ENCODE results near the gene SLC25A29. TPM values are rescaled to one million over a fixed set of nuclear protein-coding genes. Genes with fewer than 3 reads are reported as not detected.
A peak's percentile ranks its signal among the peaks of the same experiment; 100 is the strongest.
"Not testable (repeated sequence)": the region's sequence is repeated elsewhere in the genome, so short reads cannot be mapped to it uniquely, and the experiment has no call there.

Gene SLC25A29
- total and polyA plus RNA-seq, 2 of the 4 experiments (the other 2 are of a cell fraction) = 6.5 to 37.7 TPM

DNA sequence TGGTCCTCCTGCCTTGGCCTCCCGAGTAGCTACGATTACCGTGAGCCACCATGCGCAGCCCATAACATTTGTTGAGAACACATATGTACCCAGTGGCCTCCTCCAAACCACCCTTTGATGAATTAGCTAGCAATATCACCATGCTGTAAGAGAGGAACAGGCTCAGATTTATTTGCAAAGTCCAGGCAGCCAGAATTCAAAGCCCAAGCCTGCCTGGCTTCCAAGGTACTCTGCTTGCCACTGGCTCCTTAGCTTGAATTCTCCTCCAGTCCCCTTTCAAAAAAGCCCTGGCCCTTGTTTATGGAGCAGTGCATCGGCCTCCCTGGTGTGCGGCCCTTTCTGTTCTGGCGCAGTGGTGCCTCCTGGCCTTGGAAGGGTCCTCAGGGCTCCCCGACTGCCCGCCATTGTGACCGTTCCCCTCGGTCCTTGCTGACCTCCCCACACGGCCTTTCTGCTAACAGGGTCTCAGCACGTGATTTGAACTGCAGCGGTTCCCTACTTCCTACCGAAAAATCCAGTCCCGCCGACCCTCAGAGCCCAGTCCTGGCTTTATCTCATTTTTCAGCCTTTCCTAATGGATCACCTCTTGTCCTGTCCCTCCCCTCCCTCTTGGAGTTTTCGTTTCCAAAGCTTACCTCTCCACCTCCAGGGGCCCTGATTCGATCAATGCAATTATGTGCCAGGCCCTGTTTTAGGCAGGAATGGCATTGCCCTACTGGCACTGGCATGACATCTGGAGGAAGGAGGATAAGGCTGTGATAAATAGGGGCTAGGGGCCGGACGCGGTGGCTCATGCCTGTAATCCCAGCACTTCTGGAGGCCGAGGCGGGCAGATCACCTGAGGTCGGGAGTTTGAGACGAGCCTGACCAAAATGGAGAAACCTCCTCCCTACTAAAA, 22.0 kb downstream of the SLC25A29 start:
- Histone ChIP-seq H4K8ac (ENCODE audit: low read depth in 2 of 2, low read length in 2 of 2) (peak overlapping the region; percentile 81 to 93; a peak in 2 of 4 replicates), H3K4ac (ENCODE audit: low read depth, low read length) (no peak overlapping the region), H3K18ac (ENCODE audit: low read depth, low read length) (no peak overlapping the region), H3K4me3 (ENCODE audit: insufficient read depth, low read depth, low read length) (no peak overlapping the region), H3K79me1 (ENCODE audit: low read depth in 1 of 2, low read length in 2 of 2) (peaks cover 18 to 75% of the 10 kb centered on the region in 2 experiments), H3K27ac (ENCODE audit: insufficient read depth, low read length) (no peak overlapping the region), H2BK120ac (ENCODE audit: low read depth, low read length) (no peak overlapping the region), H2BK5ac (ENCODE audit: low read depth, low read length, poor library complexity, severe bottlenecking) (no peak overlapping the region), H2AFZ (replicated peaks; ENCODE audit: low read length, poor library complexity) (peak overlapping the region; percentile 5), H3K14ac (replicated peaks; ENCODE audit: low read depth, low read length) (no peak overlapping the region), H3K4me2 (ENCODE audit: low read depth, low read length) (no peak overlapping the region), H3K27me3 (ENCODE audit: control insufficient read depth, insufficient read depth, low read length) (no peaks in the 10 kb centered on the region), H2BK20ac (ENCODE audit: low read depth, low read length) (no peak overlapping the region), H4K20me1 (ENCODE audit: insufficient read depth, low read length) (peaks cover 25% of the 10 kb centered on the region), H3K23ac (ENCODE audit: low read depth, low read length) (no peak overlapping the region), H4K5ac (ENCODE audit: low read depth, low read length) (no peak overlapping the region), H3K56ac (ENCODE audit: extremely low read depth, insufficient read depth, low read length) (no peak overlapping the region), H3K4me1 (ENCODE audit: control insufficient read depth, insufficient read depth, low read length) (peaks cover 9% of the 10 kb centered on the region), H4K91ac (ENCODE audit: insufficient read depth, low read depth, low read length) (no peak overlapping the region), H3K9me3 (ENCODE audit: control insufficient read depth, insufficient read depth, low read length) (no peaks in the 10 kb centered on the region), H3K36me3 (ENCODE audit: control insufficient read depth, insufficient read depth, low read length) (peaks cover 19% of the 10 kb centered on the region; the same call in 1 of the 2 replicates), H3K9ac (ENCODE audit: low read depth, low read length) (no peak overlapping the region), H2BK15ac (ENCODE audit: low read depth, low read length) (no peak overlapping the region), H2AK5ac (ENCODE audit: low read depth, low read length) (no peak overlapping the region), H3K9me1 (ENCODE audit: insufficient read depth, low read length) (peaks cover 19% of the 10 kb centered on the region), H2AK9ac (replicated peaks; ENCODE audit: low read depth, low read length, poor library complexity) (peak overlapping the region; percentile 23)
- intact Hi-C loops (cut with micrococcal nuclease) (no loop called here), in situ Hi-C loops (cut with MboI; ENCODE audit: low sequenced_read_pairs) (no loop called here), dilution Hi-C loops (cut with HindIII; ENCODE audit: low sequenced_read_pairs, unreplicated experiment) (no loop called here)
- WGBS, 2 experiments (ENCODE audit: extremely low coverage in 2 of 2, insufficient read length in 1 of 2) = 62% methylated on average over 11 of the region's 26 CpGs; no CpG with 5 or more reads in 1 of the 2 experiments
- no peak for DNase-seq
- POLR2A ChIA-PET (ENCODE audit: unreplicated experiment) = no interaction called here
- BruUV-seq (replicated peaks) = no TSS peak
- no peak for ATAC-seq (ENCODE audit: low read depth)
- CTCF ChIA-PET = interaction anchor here (0.6 kb wide), 1 partner anchor 25 kb away, joined by 6 read pairs; no protein-coding TSS in a partner anchor
- TF ChIP-seq POLR2A (IDR thresholded peaks at IDR 0.05; ENCODE audit: low read depth, low read length) (no peak), MAZ (IDR thresholded peaks at IDR 0.05; ENCODE audit: borderline replicate concordance, low read depth, low read length) (no peak), BHLHE40 (IDR thresholded peaks at IDR 0.05; ENCODE audit: low read depth, low read length) (no peak), SMC3 (IDR thresholded peaks at IDR 0.05; ENCODE audit: low read depth, low read length) (no peak)
- TF ChIP-seq, protein P1, sequence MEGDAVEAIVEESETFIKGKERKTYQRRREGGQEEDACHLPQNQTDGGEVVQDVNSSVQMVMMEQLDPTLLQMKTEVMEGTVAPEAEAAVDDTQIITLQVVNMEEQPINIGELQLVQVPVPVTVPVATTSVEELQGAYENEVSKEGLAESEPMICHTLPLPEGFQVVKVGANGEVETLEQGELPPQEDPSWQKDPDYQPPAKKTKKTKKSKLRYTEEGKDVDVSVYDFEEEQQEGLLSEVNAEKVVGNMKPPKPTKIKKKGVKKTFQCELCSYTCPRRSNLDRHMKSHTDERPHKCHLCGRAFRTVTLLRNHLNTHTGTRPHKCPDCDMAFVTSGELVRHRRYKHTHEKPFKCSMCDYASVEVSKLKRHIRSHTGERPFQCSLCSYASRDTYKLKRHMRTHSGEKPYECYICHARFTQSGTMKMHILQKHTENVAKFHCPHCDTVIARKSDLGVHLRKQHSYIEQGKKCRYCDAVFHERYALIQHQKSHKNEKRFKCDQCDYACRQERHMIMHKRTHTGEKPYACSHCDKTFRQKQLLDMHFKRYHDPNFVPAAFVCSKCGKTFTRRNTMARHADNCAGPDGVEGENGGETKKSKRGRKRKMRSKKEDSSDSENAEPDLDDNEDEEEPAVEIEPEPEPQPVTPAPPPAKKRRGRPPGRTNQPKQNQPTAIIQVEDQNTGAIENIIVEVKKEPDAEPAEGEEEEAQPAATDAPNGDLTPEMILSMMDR (conservative IDR thresholded peaks at IDR 0.05; ENCODE audit: low read depth, low read length) = no peak

GRCh38 chr14:100283436-100283835, 22.8 kb downstream of the SLC25A29 start:
- H2AK5ac ChIP-seq (ENCODE audit: low read depth, low read length); H2BK120ac ChIP-seq (ENCODE audit: low read depth, low read length); H4K91ac ChIP-seq (ENCODE audit: insufficient read depth, low read depth, low read length); H2BK20ac ChIP-seq (ENCODE audit: low read depth, low read length); H3K4me2 ChIP-seq (ENCODE audit: low read depth, low read length); BruUV-seq (replicated peaks); H3K23ac ChIP-seq (ENCODE audit: low read depth, low read length); dilution Hi-C loops (cut with HindIII; ENCODE audit: low sequenced_read_pairs, unreplicated experiment); in situ Hi-C loops (cut with MboI; ENCODE audit: low sequenced_read_pairs); H3K56ac ChIP-seq (ENCODE audit: extremely low read depth, insufficient read depth, low read length); H3K14ac ChIP-seq (replicated peaks; ENCODE audit: low read depth, low read length); H4K5ac ChIP-seq (ENCODE audit: low read depth, low read length); H3K9ac ChIP-seq (ENCODE audit: low read depth, low read length); H3K27ac ChIP-seq (ENCODE audit: insufficient read depth, low read length); H2BK5ac ChIP-seq (ENCODE audit: low read depth, low read length, poor library complexity, severe bottlenecking); H3K18ac ChIP-seq (ENCODE audit: low read depth, low read length); H3K9me3 ChIP-seq (ENCODE audit: control insufficient read depth, insufficient read depth, low read length); H3K4ac ChIP-seq (ENCODE audit: low read depth, low read length); POLR2A ChIA-PET (ENCODE audit: unreplicated experiment); H2BK15ac ChIP-seq (ENCODE audit: low read depth, low read length); H3K4me3 ChIP-seq (ENCODE audit: insufficient read depth, low read depth, low read length); intact Hi-C loops (cut with micrococcal nuclease); H4K8ac ChIP-seq (ENCODE audit: low read depth in 2 of 2, low read length in 2 of 2); ATAC-seq (ENCODE audit: low read depth); H3K27me3 ChIP-seq (ENCODE audit: control insufficient read depth, insufficient read depth, low read length); H2AK9ac ChIP-seq (replicated peaks; ENCODE audit: low read depth, low read length, poor library complexity); DNase-seq; H2AFZ ChIP-seq (replicated peaks; ENCODE audit: low read length, poor library complexity): not testable (repeated sequence)
- peaks cover 20 to 79% of the 10 kb centered on the region in 2 experiments for H3K79me1 ChIP-seq (ENCODE audit: low read depth in 1 of 2, low read length in 2 of 2)
- CTCF ChIA-PET = interaction anchor here (1.0 kb wide), 1 partner anchor 94 kb away, joined by 3 read pairs; no protein-coding TSS in a partner anchor
- WGBS, 2 experiments (ENCODE audit: extremely low coverage in 2 of 2, insufficient read length in 1 of 2) = no CpG with 5 or more reads among the region's 9 CpGs
- peaks cover 22% of the 10 kb centered on the region for H3K9me1 ChIP-seq (ENCODE audit: insufficient read depth, low read length)
- peaks cover 16% of the 10 kb centered on the region; the same call in 1 of the 2 replicates for H3K36me3 ChIP-seq (ENCODE audit: control insufficient read depth, insufficient read depth, low read length)
- H3K4me1 ChIP-seq (ENCODE audit: control insufficient read depth, insufficient read depth, low read length) = peaks cover 14% of the 10 kb centered on the region
- H4K20me1 ChIP-seq (ENCODE audit: insufficient read depth, low read length) = peaks cover 33% of the 10 kb centered on the region

Data from IMR-90 (cell line).